Smooth muscle cell (in vitro differentiated cells): ENCODE measurements around the gene AOPEP. TPM values are rescaled to one million over a fixed set of nuclear protein-coding genes. Genes with fewer than 3 reads are reported as not detected.

ENCODE experiments used
- DNase-seq: peaks from one replicate; lab custom pipeline; 2025; ENCODE audit not compliant: unreplicated experiment; lab: John Stamatoyannopoulos, UW
- H2AFZ ChIP-seq: fragments of 200-600 bp; sonication (generic); 2 replicates; pipeline ENCODE4 v1.6.0; 2016; ENCODE audit warnings: antibody characterized with exemption, low read depth, mild to moderate bottlenecking
- H3F3A ChIP-seq: fragments of 200-600 bp; sonication (generic); 2 replicates; pipeline ENCODE4 v1.6.0; 2017; ENCODE audit warnings: antibody characterized with exemption, low read depth
- H3K27ac ChIP-seq: fragments of 200-600 bp; sonication (generic); 2 replicates; pipeline ENCODE4 v1.5.1; 2016; ENCODE audit warnings: low read depth, mild to moderate bottlenecking
- H3K27me3 ChIP-seq: fragments of 200-600 bp; sonication (generic); 2 replicates; pipeline ENCODE4 v1.6.1; 2016; ENCODE audit warnings: low read depth, mild to moderate bottlenecking
- H3K36me3 ChIP-seq: fragments of 200-600 bp; sonication (generic); 2 replicates; pipeline ENCODE4 v1.5.1; 2016; ENCODE audit warnings: low read depth
- H3K4me1 ChIP-seq: fragments of 200-600 bp; sonication (generic); 2 replicates; pipeline ENCODE4 v1.5.1; 2016; ENCODE audit warnings: low read depth
- H3K4me2 ChIP-seq: fragments of 200-600 bp; sonication (generic); 2 replicates; pipeline ENCODE4 v1.6.0; 2016; ENCODE audit warnings: mild to moderate bottlenecking
- H3K4me3 ChIP-seq: fragments of 200-600 bp; sonication (generic); 2 replicates; pipeline ENCODE4 v1.5.1; 2016; ENCODE audit warnings: mild to moderate bottlenecking
- H3K79me2 ChIP-seq: fragments of 200-600 bp; sonication (generic); 2 replicates; pipeline ENCODE4 v1.6.0; 2016; ENCODE audit warnings: low read depth, mild to moderate bottlenecking
- H3K9ac ChIP-seq: fragments of 200-600 bp; sonication (generic); 2 replicates; pipeline ENCODE4 v1.6.0; 2016; ENCODE audit warnings: low read depth
- H3K9me3 ChIP-seq: fragments of 200-600 bp; sonication (generic); replicated peaks from 2 replicates; pipeline ENCODE4 v1.5.1; 2016; ENCODE audit warnings: low read depth
- H4K20me1 ChIP-seq: fragments of 200-600 bp; sonication (generic); 2 replicates; pipeline ENCODE4 v1.6.0; 2016; ENCODE audit warnings: low read depth
- CTCF ChIP-seq: fragments of 200-600 bp; sonication (generic); IDR thresholded peaks from 2 replicates; pipeline ENCODE4 v1.5.1; 2017; ENCODE audit warnings: borderline replicate concordance, mild to moderate bottlenecking, antibody characterized with exemption; ENCODE audit not compliant: insufficient read depth, poor library complexity, severe bottlenecking
- WGBS: methylation state at CpG from one replicate; pipeline ENCODE4 v1.1.7; 2016; ENCODE audit warnings: low lambda C conversion rate; 5-methylcytosine and 5-hydroxymethylcytosine counted together
- polyA plus RNA-seq: library from polyadenylated mRNA; unstranded; fragments of >200 nt; fragmentation: Nextera tagmentation; extraction: Ambion mirVana; gene quantifications from 2 replicates; pipeline ENCODE4 v1.2.1, GENCODE V29; 2016
- total RNA-seq: library from RNA; depleted of rRNA; stranded (reverse); fragments of >200 nt; gene quantifications from 2 replicates; pipeline ENCODE4 v1.2.3, GENCODE V29; 2014

AOPEP gene
- total and polyA plus RNA-seq, 2 experiments from 2014 or later: 52.7 to 94.9 TPM

DNA sequence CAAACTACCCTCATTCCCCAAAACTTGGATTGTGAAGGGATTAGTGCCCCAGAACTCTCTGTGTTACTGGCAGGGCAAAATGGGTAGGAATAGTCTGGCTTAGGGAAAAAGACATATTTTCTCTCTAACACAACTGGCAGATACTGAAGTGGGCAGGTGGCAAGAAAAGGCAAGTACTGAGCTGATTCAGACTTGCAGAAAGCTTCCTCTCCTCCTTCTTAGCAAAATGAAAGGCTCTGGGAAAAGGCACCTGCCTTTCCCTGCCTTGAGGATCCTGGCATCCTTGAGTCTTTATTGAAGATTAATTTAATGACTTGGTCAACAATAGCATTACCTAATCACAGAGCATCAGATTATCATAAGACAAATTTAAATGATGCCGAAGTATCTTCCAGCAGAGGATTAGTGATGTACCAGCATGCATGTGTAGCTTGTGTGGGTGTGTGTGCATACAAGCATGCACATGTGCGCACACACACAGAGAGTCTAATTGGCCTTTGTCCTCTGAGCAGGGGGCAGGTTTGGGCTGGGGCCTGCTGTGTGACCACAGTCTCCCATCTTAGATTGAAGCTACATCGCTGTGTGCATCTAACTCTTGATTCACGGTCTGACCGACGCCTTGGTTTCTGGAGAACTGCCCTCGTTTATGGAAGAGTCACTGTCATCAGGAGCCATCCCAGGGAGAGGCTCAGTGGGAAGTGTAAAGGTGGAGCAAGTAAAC is 294.8 kb downstream of the AOPEP start:
- no peak for TF ChIP-seq CTCF
- H3K4me1 ChIP-seq: peaks cover 43% of the 10 kb centered on the region

GRCh38 chr9:95022657-95023056 is 296.2 kb downstream of the AOPEP start:
- TF ChIP-seq CTCF: no peak
- Histone ChIP-seq H3F3A (peaks cover 61% of the 10 kb centered on the region), H3K4me1 (peaks cover 43% of the 10 kb centered on the region), H3K79me2 (peaks cover 86% of the 10 kb centered on the region), H3K4me2 (peak overlapping the region; percentile 72), H3K9ac (peak overlapping the region; percentile 37), H3K36me3 (no peaks in the 10 kb centered on the region), H3K9me3 (no peaks in the 10 kb centered on the region), H3K27me3 (no peaks in the 10 kb centered on the region), H2AFZ (no peak overlapping the region), H3K4me3 (no peak overlapping the region), H3K27ac (peak overlapping the region; percentile 97), H4K20me1 (peaks cover 58% of the 10 kb centered on the region)
- DNase-seq: no peak
- 98% methylated on average over 5 of the region's 5 CpGs for WGBS

More for the DNA sequence above, 294.8 kb downstream of the AOPEP start:
- Histone ChIP-seq H3K27ac (peak overlapping the region; percentile 97), H3K9ac (no peak overlapping the region), H3K79me2 (peaks cover 82% of the 10 kb centered on the region), H3K27me3 (no peaks in the 10 kb centered on the region), H3K9me3 (no peaks in the 10 kb centered on the region), H3K36me3 (no peaks in the 10 kb centered on the region), H3K4me2 (no peak overlapping the region), H4K20me1 (peaks cover 46% of the 10 kb centered on the region), H3F3A (peaks cover 59% of the 10 kb centered on the region), H3K4me3 (no peak overlapping the region), H2AFZ (no peak overlapping the region)
- DNase-seq: no peak
- WGBS: 88% methylated on average over 7 of the region's 7 CpGs

GRCh38 chr9:95023217-95024003 is 296.9 kb downstream of the AOPEP start:
- peak overlapping the region; percentile 72 for H3K4me2 ChIP-seq
- TF ChIP-seq CTCF: no peak
- H3K27me3 ChIP-seq: no peaks in the 10 kb centered on the region
- H3K27ac ChIP-seq: peak overlapping the region; percentile 97
- H2AFZ ChIP-seq: no peak overlapping the region
- H3F3A ChIP-seq: peaks cover 62% of the 10 kb centered on the region
- no peak for DNase-seq
- H3K4me1 ChIP-seq: peaks cover 39% of the 10 kb centered on the region
- H4K20me1 ChIP-seq: peaks cover 65% of the 10 kb centered on the region
- no peak overlapping the region for H3K4me3 ChIP-seq
- WGBS: 60% methylated on average over 9 of the region's 9 CpGs
- no peaks in the 10 kb centered on the region for H3K9me3 ChIP-seq
- no peaks in the 10 kb centered on the region for H3K36me3 ChIP-seq
- peak overlapping the region; percentile 67 for H3K9ac ChIP-seq
- peaks cover 93% of the 10 kb centered on the region for H3K79me2 ChIP-seq
